C4-2B (cell line): ENCODE measurements around the gene HSD17B13.

ENCODE experiments used
- ZFX ChIP-seq: fragments of 450-650 bp; IDR thresholded peaks from 2 replicates; pipeline ENCODE4 v1.6.1; 2017
- TF ChIP-seq, protein P1 (sequence below): fragments of 450-650 bp; conservative IDR thresholded peaks from 2 replicates; pipeline ENCODE4 v1.5.1; 2017; ENCODE audit warnings: mild to moderate bottlenecking

DNA sequence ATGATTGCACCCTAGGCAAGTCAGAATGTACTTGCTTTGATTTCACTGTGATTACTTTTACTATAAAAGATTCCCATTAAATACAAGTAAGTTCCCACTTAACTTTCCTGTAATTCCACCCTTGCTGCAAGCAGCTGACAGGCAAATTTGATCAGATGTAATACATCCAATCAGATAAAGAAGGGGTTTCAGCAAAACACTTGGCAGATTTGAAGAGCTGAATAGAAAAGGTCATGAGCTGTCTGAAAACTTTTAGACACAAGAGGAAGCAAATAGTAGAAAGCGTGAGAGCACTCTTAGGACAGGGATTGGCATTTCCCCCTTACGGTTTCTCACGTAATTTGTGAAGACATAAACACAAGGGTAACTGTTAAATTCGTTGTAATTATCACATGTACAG is 22.8 kb downstream of the HSD17B13 start:
- TF ChIP-seq, protein P1, sequence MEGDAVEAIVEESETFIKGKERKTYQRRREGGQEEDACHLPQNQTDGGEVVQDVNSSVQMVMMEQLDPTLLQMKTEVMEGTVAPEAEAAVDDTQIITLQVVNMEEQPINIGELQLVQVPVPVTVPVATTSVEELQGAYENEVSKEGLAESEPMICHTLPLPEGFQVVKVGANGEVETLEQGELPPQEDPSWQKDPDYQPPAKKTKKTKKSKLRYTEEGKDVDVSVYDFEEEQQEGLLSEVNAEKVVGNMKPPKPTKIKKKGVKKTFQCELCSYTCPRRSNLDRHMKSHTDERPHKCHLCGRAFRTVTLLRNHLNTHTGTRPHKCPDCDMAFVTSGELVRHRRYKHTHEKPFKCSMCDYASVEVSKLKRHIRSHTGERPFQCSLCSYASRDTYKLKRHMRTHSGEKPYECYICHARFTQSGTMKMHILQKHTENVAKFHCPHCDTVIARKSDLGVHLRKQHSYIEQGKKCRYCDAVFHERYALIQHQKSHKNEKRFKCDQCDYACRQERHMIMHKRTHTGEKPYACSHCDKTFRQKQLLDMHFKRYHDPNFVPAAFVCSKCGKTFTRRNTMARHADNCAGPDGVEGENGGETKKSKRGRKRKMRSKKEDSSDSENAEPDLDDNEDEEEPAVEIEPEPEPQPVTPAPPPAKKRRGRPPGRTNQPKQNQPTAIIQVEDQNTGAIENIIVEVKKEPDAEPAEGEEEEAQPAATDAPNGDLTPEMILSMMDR: no peak
- no peak for TF ChIP-seq ZFX
